Measurements from ENCODE around the gene DSC1.

- TF ChIP-seq CTCF (optimal IDR thresholded peaks at IDR 0.05 in 1 of 3, IDR thresholded peaks at IDR 0.05 in 1 of 3, conservative IDR thresholded peaks at IDR 0.05 in 1 of 3; ENCODE audit: extremely low read depth in 1 of 3, insufficient read depth in 2 of 3, low read length in 3 of 3) (no peak), EZH2 (IDR thresholded peaks at IDR 0.05; ENCODE audit: low read length) (no peak)
Observed at GRCh38 chr18:31197676-31198075, 35.0 kb upstream of the DSC1 start.
